ENCODE measurements around the gene SOX6. TPM values are rescaled to one million over a fixed set of nuclear protein-coding genes. Genes with fewer than 3 reads are reported as not detected.

Gene SOX6
- total RNA-seq, 1 donor from 2014 or later: 24.9 TPM

GRCh38 chr11:16013649-16014275 is 342.6 kb downstream of the SOX6 start:
- H3K27me3 Mint-ChIP-seq: peaks cover 4% of the 10 kb centered on the region
- no peak for DNase-seq (ENCODE audit: extremely low spot score, unreplicated experiment)
- H3K9me3 Mint-ChIP-seq: no peaks in the 10 kb centered on the region
- H3K4me1 Mint-ChIP-seq (ENCODE audit: unreplicated experiment): peaks cover 44% of the 10 kb centered on the region
- H3K27ac Mint-ChIP-seq: no peak overlapping the region
- H3K36me3 Mint-ChIP-seq: peaks cover 10% of the 10 kb centered on the region
- H3K4me3 Mint-ChIP-seq: peak overlapping the region; percentile 3
- TF ChIP-seq CTCF (conservative IDR thresholded peaks at IDR 0.05): no peak

- H3K36me3 Mint-ChIP-seq: peaks cover 10% of the 10 kb centered on the region
- no peak overlapping the region for H3K4me3 Mint-ChIP-seq
- no peak for TF ChIP-seq CTCF (conservative IDR thresholded peaks at IDR 0.05)
- no peak overlapping the region for H3K27ac Mint-ChIP-seq
- no peak for DNase-seq (ENCODE audit: extremely low spot score, unreplicated experiment)
- peaks cover 44% of the 10 kb centered on the region for H3K4me1 Mint-ChIP-seq (ENCODE audit: unreplicated experiment)
- no peaks in the 10 kb centered on the region for H3K9me3 Mint-ChIP-seq
- peaks cover 4% of the 10 kb centered on the region for H3K27me3 Mint-ChIP-seq
Measured at GRCh38 chr11:16013242-16013641, 343.1 kb downstream of the SOX6 start.

- Mint-ChIP-seq H3K4me3 (peak overlapping the region; percentile 37), H3K9me3 (no peaks in the 10 kb centered on the region), H3K27ac (no peak overlapping the region), H3K4me1 (ENCODE audit: unreplicated experiment) (peaks cover 52% of the 10 kb centered on the region), H3K36me3 (peaks cover 10% of the 10 kb centered on the region), H3K27me3 (peaks cover 4% of the 10 kb centered on the region)
- TF ChIP-seq CTCF (conservative IDR thresholded peaks at IDR 0.05): no peak
- no peak for DNase-seq (ENCODE audit: extremely low spot score, unreplicated experiment)
Measured at GRCh38 chr11:16012125-16012751, 344.1 kb downstream of the SOX6 start.

GRCh38 chr11:16011396-16011795 is 344.9 kb downstream of the SOX6 start:
- no peak for TF ChIP-seq CTCF (conservative IDR thresholded peaks at IDR 0.05)
- Mint-ChIP-seq H3K9me3 (no peaks in the 10 kb centered on the region), H3K4me1 (ENCODE audit: unreplicated experiment) (peaks cover 52% of the 10 kb centered on the region), H3K4me3 (no peak overlapping the region), H3K27ac (no peak overlapping the region), H3K36me3 (peaks cover 13% of the 10 kb centered on the region), H3K27me3 (peaks cover 3% of the 10 kb centered on the region)
- no peak for DNase-seq (ENCODE audit: extremely low spot score, unreplicated experiment)

- Mint-ChIP-seq H3K9me3 (no peaks in the 10 kb centered on the region), H3K27ac (no peak overlapping the region), H3K27me3 (no peaks in the 10 kb centered on the region), H3K4me1 (ENCODE audit: unreplicated experiment) (peaks cover 37% of the 10 kb centered on the region), H3K36me3 (peaks cover 4% of the 10 kb centered on the region), H3K4me3 (no peak overlapping the region)
- DNase-seq (ENCODE audit: extremely low spot score, unreplicated experiment): no peak
- no peak for TF ChIP-seq CTCF (conservative IDR thresholded peaks at IDR 0.05)
Measured at GRCh38 chr11:16009021-16009420, 347.3 kb downstream of the SOX6 start.

Measured in type B pancreatic cell (in vitro differentiated cells).